Neural crest cell (in vitro differentiated cells): ENCODE data around the gene USP7. TPM values are rescaled to one million over a fixed set of nuclear protein-coding genes. Genes with fewer than 3 reads are reported as not detected.

Source experiments
- DNase-seq: peaks from one replicate; pipeline ENCODE4 v3.0.0; 2021; ENCODE audit warnings: low read depth, mixed read lengths, low spot score
- H3K27ac Mint-ChIP-seq: one replicate; pipeline ENCODE4 v1.8.0; 2021; ENCODE audit warnings: mild to moderate bottlenecking, mixed read lengths; ENCODE audit not compliant: unreplicated experiment
- H3K27me3 Mint-ChIP-seq: 2 replicates; pipeline ENCODE4 v1.8.0; 2021; ENCODE audit warnings: low read depth, mild to moderate bottlenecking, mixed read lengths
- H3K36me3 Mint-ChIP-seq: 2 replicates; pipeline ENCODE4 v1.8.0; 2021; ENCODE audit warnings: low read depth, mild to moderate bottlenecking, mixed read lengths
- H3K4me1 Mint-ChIP-seq: 2 replicates; pipeline ENCODE4 v1.8.0; 2021; ENCODE audit warnings: mixed read lengths
- H3K4me3 Mint-ChIP-seq: one replicate; pipeline ENCODE4 v1.8.0; 2021; ENCODE audit warnings: mild to moderate bottlenecking, mixed read lengths
- H3K9me3 Mint-ChIP-seq: 2 replicates; pipeline ENCODE4 v1.8.0; 2021; ENCODE audit warnings: mixed read lengths
- CTCF ChIP-seq: fragments of 200-600 bp; sonication (generic); conservative IDR thresholded peaks from 2 replicates; pipeline ENCODE4 v1.5.0; 2021; ENCODE audit warnings: antibody characterized with exemption, mild to moderate bottlenecking
- total RNA-seq: library from RNA; stranded (reverse); gene quantifications from 2 replicates; pipeline ENCODE4 v1.2.1, GENCODE V29; 2021

USP7 gene
- total RNA-seq, 1 donor from 2014 or later = 162 TPM

DNA sequence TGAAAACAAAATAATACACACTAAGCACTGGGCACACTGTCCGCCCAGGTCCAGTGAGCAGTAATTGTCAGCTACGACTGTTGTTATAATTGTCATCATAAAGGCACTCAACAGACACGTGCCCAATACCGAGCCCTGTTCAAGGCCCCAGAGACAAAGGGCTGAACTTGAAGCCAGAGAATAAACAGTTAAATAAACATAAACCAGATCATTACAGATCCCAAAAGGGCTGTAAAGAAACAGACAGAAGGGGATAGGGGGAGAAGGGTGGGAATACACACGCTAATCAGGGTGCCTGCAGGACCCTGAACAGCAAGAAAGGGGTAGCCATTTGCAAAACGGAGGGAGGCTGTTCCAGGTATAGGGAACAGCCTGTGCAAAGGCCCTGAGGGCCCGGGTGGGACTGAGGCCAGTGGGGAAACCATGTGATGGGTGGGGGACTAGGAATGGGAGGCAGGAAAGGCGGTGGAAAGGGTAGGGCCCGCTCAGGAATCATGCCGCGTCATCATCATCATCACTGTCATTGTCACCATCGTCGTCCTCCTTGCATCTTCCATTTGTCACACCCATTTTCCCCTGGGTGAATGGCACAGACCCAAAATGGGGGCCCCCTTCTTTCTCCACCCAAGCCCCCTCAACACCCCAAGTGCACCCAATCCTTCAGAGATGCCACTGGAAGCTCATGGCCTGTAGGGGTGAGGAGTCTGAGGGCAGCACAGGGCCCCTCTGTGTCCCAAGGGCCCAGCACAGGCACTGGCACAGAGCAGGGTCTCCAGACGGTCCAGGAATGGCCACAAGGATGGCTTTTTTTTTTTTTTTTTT lies 101.2 kb downstream of the USP7 start:
- H3K27me3 Mint-ChIP-seq = peaks cover 8% of the 10 kb centered on the region
- peaks cover 53% of the 10 kb centered on the region for H3K4me1 Mint-ChIP-seq
- peak overlapping the region; percentile 61 for H3K4me3 Mint-ChIP-seq
- TF ChIP-seq CTCF = no peak
- peaks cover 4% of the 10 kb centered on the region for H3K36me3 Mint-ChIP-seq
- no peak for DNase-seq
- H3K9me3 Mint-ChIP-seq = no peaks in the 10 kb centered on the region
- H3K27ac Mint-ChIP-seq = peak overlapping the region; percentile 27

DNA sequence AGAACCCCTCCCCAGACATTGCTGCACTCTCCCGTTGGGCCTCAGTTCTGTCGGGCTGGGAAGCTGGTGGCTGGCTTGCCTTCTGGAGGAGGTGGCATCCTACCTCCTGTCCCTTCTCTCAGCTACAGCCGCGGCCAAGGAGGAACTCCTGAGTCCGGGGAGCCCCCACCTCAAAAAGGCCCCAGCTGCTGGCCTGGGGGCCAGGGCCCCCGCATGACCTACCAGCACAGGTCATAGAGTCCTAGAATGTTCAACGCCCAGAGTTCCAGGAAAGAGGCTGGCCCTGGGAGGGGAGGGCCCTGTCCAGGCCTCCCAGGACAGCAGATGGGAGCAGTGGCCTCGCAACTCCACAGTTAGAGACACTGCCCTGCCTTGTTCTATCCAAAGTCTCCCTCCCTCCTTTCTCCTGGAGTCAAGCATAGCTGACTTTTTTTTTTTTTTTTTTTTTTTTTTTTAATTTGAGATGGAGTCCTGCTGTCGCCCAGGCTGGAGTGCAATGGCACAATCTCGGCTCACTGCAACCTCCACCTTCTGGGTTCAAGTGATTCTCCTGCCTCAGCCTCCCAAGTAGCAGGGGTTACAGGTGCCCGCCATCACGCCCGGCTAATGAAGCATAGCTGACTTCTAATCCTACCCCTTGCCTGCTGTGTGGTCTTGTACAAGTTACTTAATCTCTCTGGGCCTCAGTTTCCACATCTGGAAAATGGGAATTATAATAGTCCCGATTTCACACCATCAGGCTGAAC lies 102.0 kb downstream of the USP7 start:
- DNase-seq = no peak
- H3K4me3 Mint-ChIP-seq = peak overlapping the region; percentile 61
- TF ChIP-seq CTCF = no peak
- peaks cover 8% of the 10 kb centered on the region for H3K27me3 Mint-ChIP-seq
- H3K36me3 Mint-ChIP-seq = peaks cover 4% of the 10 kb centered on the region
- peaks cover 46% of the 10 kb centered on the region for H3K4me1 Mint-ChIP-seq
- H3K9me3 Mint-ChIP-seq = no peaks in the 10 kb centered on the region
- H3K27ac Mint-ChIP-seq = peak overlapping the region; percentile 75

DNA sequence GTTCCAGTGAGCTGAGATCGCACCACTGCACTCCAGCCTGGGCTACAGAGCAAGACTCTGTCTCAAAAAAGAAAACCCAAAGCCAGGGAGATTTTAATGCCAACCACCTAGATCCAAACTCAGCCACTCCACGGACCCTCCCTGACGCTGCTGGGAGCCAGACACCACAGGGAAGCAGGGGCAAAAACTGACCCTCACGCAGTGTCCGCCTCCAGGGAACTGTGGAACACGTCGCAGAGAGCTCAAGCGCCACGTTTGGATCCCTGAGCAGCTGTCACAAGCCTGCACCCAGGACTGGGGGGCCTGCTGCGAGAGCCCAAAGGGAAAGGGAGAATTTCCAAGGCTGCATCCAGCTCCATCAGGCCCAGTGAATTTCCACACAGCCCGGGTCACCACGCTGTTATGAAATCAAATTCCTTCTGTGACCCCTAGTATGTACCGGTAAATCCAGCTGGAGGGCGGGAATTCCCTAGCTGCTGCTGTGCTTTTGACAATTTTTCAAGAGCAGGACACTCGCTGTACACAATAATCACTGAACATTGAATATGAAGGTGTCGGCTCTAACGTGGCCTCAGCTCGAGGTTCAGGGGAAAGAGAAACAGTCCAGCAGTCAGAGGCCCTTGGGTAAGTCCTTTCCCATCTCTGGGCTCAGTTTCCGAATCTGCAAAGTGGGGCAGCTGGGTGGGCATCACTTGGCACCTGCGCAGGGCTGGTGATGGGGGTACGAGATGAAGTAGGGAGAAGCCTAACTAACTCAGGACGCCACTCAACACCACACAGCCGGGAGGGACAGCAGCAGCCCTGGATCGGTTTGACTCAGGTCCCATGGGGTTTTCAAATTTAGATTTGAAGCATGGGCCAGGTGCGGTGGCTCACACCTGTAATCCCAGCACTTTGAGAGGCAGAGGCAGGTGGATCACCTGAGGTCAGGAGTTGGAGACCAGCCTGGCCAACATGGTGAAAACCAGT lies 103.5 kb downstream of the USP7 start:
- peak overlapping the region; percentile 15 for H3K4me3 Mint-ChIP-seq
- H3K36me3 Mint-ChIP-seq = peaks cover 6% of the 10 kb centered on the region

GRCh38 chr16:8858994-8859912 lies 104.5 kb downstream of the USP7 start:
- no peak for DNase-seq
- Mint-ChIP-seq H3K4me1 (peaks cover 25% of the 10 kb centered on the region), H3K36me3 (peaks cover 9% of the 10 kb centered on the region), H3K27ac (no peak overlapping the region), H3K27me3 (peaks cover 2% of the 10 kb centered on the region), H3K9me3 (no peaks in the 10 kb centered on the region), H3K4me3 (peak overlapping the region; percentile 11)
- TF ChIP-seq CTCF = no peak

More for the DNA sequence above, 103.5 kb downstream of the USP7 start:
- no peaks in the 10 kb centered on the region for H3K9me3 Mint-ChIP-seq
- no peak overlapping the region for H3K27ac Mint-ChIP-seq
- peaks cover 32% of the 10 kb centered on the region for H3K4me1 Mint-ChIP-seq
- TF ChIP-seq CTCF = no peak
- DNase-seq = no peak
- peaks cover 4% of the 10 kb centered on the region for H3K27me3 Mint-ChIP-seq
